H4 (cell line): Measurements from ENCODE around the gene C19orf38. TPM values are rescaled to one million over a fixed set of nuclear protein-coding genes. Genes with fewer than 3 reads are reported as not detected.
"Not testable (repeated sequence)": the region's sequence is repeated elsewhere in the genome, so short reads cannot be mapped to it uniquely, and the experiment has no call there.

Source experiments
- DNase-seq: peaks from one replicate; pipeline ENCODE4 v3.0.0-alpha.2; 2015; ENCODE audit warnings: low spot score
- total RNA-seq: library from RNA; depleted of rRNA; stranded (reverse); fragments of >200 nt; shearing (Covaris generic); gene quantifications from 2 replicates; pipeline ENCODE4 v1.2.3, GENCODE V29; 2014

C19orf38 gene
- total RNA-seq, 1 experiment from 2014 or later = not detected

DNA sequence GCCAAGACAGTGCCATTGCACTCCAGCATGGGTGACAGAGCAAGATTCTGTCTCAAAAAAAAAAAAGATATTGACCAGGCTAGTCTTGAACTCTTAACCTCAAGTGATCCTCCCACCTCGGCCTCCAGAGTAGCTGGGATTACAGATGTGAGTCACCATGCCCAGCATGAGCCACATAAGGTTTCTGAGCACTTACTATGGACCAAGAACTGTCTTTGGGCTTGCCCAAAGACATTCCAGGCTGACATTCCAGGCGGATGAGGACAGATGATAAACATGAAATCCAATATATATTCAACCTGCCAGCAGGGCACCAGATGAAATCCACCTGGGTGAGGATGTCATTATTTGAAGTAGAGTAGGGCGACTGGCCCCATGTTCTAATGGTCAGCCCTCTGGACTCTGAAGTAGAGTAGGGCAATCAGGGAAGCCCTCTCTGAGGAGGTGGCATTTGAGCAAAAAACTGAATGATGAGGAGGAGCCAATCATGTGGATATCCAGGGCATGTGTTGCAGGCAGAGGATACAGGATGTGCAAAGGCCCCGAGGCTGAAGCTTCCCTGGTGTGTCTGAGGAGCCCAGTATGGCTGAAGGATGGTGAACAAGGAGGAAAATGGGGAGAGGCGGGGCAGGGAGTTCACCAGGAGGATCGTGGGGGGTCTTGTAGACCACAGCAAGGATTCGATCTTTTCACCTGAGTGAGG is 4.0 kb downstream of the C19orf38 start:
- DNase-seq = peak; percentile 72

DNA sequence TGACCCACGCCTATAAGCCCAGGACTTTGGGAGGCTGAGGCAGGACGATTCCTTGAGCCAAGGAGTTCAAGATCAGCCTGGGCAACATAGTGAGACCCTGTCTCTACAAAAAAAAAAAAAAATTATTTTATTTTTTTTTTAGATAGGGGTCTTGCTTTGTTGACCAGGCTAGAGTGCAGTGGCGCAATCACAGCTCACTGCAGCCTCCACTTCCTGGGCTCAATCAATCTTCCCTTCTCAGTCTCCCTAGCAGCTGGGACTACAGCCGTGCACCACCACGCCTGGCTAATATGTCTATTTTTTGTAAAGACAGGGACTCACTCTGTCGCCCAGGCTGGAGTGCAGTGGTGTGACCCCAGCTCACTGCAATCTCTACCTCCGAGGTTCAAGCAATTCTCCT is 4.7 kb downstream of the C19orf38 start:
- no peak for DNase-seq

GRCh38 chr19:10854350-10855089 is 6.3 kb downstream of the C19orf38 start:
- no peak for DNase-seq

GRCh38 chr19:10855879-10856522 is 7.8 kb downstream of the C19orf38 start:
- DNase-seq = no peak

GRCh38 chr19:10856899-10857298 is 8.7 kb downstream of the C19orf38 start:
- DNase-seq = not testable (repeated sequence)

DNA sequence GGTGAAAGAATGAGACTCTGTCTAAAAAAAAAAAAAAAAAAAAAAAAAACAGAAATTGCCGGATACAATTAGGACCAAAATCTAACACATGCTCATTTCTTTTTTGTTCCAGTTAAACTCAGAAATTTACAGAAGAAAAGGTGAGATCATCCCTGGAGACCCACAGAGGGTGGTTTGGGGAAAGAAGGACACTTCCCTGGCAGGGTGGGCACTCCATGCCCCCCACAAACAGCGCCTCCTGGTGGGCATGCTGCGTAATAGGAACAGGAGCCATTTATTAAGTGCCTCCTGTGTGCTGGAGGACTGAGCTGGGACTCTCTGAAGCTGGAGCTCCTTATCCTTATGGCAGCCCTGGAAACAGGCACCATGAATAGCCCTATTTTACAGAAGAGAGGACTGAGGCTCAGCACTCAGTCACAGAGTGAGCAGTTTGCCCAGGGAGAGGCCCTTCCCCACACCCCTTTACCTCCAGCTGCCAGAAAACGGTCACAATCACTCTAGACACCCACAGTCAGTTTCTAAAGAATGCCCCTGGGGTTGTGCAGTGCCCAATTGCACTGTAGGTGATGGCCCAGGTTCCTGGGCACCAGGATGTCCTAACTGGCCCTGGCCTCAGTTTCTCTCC is 10.1 kb downstream of the C19orf38 start:
- no peak for DNase-seq

DNA sequence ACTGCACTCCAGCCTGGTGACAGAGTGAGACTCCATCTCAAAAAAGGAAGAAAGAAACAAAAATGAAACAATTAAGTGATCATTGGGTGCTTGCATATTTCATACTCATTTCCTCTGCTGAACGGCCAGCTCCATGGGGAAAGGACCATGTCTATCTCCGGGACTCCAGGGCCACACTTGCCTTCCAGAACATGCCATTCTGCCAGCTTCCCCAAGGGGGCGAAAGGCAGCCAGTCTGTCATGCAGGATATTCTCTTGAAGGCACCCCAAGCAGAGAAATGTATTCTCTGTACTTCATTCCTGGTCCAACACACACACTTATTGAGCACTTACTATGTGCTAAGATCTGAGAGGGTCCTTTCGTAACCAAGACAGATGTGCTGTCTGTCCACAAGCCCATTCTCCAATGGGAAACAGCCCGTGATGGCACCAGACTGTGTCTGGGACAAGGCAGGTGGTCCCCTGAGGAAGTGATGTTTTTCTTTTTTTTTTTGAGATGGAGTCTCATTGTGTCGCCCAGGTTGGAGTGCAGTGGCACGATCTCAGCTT is 13.0 kb downstream of the C19orf38 start:
- DNase-seq = peak; percentile 43

GRCh38 chr19:10862561-10863106 is 14.4 kb downstream of the C19orf38 start:
- DNase-seq = no peak

- peak; percentile 60 for DNase-seq
Measured at GRCh38 chr19:10863107-10863717, 15.0 kb downstream of the C19orf38 start.

- peak; percentile 62 for DNase-seq
Measured at GRCh38 chr19:10864538-10864899, 16.3 kb downstream of the C19orf38 start.

DNA sequence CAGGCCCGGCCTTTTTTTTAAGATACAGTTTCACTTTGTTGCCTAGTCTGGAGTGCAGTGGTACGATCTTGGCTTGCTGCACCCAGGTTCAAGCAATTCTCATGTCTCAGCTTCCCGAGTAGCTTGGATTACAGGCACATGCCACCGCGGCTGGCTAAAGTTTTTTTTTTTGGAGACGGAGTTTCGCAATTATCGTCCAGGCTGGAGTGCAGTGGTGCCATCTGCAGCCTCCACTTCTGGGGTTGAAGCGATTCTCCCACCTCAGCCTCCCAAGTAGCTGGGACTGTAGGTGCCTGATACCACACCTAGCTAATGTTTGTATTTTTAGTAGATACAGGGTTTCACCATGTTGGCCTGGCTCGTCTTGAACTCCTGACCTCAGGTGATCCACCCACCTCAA is 18.3 kb downstream of the C19orf38 start:
- no peak for DNase-seq

GRCh38 chr19:10868872-10869547 is 20.8 kb downstream of the C19orf38 start:
- DNase-seq = no peak

DNA sequence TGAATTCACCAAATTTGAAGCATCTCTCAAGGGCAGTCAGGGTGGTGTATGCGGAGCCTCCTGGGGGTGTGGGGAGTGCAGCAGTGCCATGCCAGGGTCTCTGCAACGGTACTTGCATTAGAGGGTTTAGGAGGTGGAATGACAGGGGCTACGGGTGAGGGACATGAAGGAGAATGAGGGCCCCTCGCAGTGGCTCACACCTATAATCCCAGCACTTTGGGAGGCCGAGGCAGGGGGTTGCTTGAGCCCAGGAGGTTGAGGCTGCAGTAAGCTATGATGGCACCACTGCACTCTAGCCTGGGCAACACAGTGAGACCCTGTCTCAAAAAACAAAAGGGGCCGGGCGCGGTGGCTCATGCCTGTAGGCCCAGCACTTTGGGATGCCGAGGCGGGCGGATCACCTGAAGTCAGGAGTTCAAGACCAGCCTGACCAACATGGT is 21.7 kb downstream of the C19orf38 start:
- DNase-seq = not testable (repeated sequence)

- no peak for DNase-seq
Measured at GRCh38 chr19:10870501-10870954, 22.3 kb downstream of the C19orf38 start.

- DNase-seq = peak; percentile 90
Measured at GRCh38 chr19:10870955-10871603, 22.9 kb downstream of the C19orf38 start, which contains the start of gene CARM1. CARM1 (plus strand) TSS chr19:10871553; CDS start chr19:10871703, 150 bp downstream.

DNA sequence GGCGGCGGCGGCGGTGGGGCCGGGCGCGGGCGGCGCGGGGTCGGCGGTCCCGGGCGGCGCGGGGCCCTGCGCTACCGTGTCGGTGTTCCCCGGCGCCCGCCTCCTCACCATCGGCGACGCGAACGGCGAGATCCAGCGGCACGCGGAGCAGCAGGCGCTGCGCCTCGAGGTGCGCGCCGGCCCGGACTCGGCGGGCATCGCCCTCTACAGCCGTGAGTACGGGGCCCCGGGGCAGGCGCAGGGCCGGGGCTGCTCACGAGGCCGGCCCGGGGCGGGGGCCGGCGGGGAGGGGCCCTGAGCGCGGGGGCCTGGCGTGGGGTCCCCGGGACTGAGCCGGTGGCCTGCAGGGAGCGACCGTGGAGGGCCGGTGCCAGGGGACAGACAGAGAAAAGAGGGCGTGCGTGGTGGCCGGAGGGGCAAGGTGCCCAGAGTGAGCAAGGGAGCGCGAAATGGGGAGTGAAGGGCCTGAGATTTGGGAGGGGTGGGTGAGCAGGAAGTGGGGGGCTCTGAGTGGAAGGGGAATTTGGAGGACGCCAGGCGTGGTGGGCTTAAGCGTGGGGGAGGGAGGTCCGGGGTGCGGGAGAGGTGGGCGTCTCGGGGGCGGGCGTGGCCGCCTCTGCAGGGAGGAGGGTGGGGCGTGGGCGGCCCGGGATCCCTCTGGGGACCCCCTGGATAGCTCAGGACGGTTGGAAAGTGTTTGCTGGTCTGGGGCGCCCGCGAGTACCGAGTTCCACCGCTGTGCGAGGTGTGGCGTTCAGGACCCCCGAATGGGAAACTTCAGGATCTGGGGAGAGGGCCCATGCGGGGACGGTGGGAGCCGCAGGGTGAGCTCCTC is 23.7 kb downstream of the C19orf38 start:
- no peak for DNase-seq

GRCh38 chr19:10872546-10873107 is 24.4 kb downstream of the C19orf38 start:
- DNase-seq = no peak

GRCh38 chr19:10874024-10874423 is 25.8 kb downstream of the C19orf38 start:
- no peak for DNase-seq
